GM18520 (cell line): ENCODE results near the gene WIPF1.

ENCODE experiments used
- ATAC-seq: cut with Tn5 transposase; IDR thresholded peaks from one replicate; pipeline ENCODE4 v1.9.1; 2021; ENCODE audit not compliant: unreplicated experiment

The WIPF1 gene

DNA sequence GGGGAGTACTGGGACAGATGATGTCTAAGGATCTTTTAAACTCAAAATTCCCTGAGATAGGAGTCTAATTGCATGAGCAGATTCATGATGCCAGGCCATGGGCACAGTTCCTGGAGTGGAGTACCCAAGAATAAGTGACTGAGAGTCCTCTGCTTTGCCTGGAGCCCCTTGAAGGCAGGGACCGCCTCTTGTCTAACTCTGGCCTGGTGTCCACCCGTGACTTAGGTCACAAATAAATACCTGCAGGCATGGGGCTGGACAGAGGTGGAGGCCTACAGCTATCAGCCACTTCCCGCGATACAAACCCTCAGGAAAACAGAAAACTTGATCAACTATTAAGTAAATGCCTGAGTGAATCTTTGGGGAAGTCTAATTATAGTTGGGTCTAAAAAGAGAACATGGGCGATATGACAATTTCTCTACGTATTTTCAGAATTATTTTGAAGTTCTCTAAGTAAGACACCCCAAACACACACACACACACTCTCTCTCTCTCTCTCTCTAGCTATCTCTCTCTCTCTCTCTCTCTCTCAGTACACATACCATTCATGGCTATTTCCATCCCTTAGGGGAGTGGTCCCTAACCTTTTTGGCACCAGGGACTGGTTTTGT, 1.8 kb upstream of the WIPF1 start:
- no peak for ATAC-seq

DNA sequence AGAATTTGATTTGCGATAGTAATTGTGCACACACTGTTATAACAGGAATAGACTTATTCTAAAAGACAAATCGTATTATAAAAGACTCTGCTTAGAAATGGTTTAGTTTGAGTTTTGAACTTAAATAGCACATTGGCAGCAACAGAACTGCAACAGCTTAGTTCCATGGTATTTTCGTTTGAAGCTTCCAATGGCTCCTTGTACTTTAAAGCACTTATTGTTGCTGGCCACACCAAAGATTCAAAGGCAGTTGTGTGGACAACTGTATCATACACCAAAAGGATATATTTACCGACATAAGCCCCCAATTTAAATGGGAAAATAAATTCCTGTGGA, 627 bp downstream of the WIPF1 start:
- ATAC-seq, result no peak

DNA sequence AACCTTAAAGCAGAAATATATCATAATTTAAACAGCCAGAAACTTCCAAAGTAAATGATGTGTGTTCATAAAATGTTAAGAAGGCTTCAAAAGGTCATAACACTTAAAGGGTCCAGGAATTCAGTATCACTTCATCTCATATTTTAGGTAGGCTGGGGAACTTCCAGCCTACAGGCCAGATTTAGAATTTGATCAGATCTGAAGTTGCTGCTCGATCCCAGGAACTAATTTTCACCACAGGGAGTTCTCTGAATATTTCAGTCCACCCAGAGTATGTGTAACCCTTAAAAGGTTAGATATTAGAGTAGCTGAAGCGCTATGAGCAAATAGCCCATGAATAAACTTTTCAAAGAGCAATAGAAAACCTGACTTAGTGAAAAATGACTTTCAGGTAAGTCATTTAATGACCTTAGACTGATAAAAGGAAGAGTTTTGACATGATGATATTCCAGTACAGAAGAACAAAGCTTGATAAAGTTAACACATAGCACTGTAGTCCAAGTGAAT, 1.7 kb downstream of the WIPF1 start:
- no peak for ATAC-seq

DNA sequence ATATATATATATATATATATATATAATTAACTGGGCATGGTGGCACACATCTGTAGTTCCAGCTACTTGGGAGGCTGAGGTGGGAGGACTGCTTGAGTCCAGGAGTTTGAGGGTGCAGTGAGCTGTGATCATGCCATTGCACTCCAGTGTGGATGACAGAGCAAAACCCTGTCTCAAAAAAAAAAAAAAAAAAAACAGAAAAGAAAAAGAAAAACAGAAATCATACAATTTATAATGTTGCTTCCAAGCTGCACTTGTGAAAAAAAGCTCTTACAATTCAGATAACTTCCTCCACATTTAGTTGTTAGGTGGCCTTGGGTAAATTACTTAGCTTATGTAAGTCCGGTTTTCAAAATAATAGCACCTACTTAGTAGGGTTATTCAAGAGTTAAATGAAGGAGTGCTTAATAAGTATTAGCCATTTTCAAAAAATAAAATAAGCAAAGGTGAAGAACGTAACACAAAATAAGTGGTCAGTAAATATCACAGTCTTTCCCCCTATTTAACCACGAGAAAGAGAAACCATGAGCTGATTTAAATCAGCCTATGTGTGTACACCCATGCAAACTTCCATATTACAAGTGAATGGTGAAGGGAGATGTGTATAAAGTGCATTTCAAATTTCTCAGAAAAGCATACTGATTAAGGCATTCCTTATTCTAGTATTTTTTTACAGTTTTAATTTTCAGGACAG, 2.3 kb downstream of the WIPF1 start:
- ATAC-seq, result no peak

DNA sequence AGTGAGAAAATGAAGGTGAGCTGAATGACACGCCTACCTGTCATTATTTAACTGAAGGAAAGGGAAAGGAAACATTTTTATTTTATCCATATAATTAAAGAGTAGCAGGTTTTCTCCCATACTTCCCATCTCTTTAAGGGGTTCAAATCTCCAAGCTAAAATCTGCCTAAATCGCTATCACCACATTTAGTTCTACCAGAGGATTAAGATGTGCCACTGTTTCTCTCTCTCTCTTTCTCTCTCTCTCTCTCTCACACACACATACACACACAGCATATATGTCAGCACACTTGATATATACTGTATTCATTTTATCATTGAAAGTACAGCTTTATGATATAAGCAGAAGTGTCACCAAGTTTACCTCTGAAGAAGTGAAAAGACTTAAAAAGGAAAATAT, 3.1 kb downstream of the WIPF1 start:
- ATAC-seq, result no peak

DNA sequence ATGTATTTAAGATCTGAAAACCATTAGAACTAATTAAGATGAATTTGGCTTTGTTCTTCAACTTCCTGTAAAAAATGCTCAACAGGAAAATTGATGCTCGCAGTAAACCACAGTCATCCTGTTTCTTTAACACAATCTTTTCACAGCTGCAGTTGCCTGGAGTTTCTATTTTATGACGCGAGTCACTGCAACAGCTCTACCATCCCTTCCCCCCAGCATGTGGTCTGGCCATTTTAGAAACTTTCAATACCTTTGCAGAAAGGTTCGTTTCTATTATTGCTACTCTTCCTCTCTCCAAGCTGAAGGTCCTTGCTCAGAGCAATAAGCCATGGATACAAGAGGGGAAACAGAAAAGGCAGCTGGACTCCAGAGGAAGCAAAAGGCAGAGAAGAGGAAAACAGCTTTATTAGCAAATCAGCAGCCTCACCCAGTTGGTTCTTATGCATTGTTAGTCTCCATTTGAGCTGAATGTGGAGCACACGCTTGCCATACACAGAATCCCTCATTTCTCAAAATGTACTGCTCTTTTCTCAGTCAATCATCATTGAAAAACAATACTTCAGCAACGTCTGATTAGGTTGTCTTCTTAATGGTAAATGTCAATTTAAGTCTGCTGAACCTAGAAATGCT, 3.9 kb downstream of the WIPF1 start:
- peak; percentile 46 for ATAC-seq

DNA sequence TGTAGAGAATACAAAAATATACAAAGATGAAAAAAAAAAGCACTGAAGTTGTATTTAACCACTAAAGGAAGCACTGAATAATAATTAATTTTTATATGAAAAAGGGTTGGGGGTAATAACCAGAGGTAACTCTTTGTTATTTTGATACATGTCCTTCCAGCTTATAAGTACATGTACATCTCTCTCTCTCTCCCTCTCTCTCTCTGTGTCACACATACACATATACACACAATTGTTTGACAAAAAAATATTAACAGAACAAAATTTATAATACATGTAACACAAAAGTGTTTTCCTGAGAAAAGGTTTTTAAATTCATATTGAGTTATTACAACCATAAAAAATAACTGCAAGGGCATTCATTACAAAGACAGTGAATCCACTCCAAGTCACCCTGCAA, 4.6 kb downstream of the WIPF1 start:
- no peak for ATAC-seq

DNA sequence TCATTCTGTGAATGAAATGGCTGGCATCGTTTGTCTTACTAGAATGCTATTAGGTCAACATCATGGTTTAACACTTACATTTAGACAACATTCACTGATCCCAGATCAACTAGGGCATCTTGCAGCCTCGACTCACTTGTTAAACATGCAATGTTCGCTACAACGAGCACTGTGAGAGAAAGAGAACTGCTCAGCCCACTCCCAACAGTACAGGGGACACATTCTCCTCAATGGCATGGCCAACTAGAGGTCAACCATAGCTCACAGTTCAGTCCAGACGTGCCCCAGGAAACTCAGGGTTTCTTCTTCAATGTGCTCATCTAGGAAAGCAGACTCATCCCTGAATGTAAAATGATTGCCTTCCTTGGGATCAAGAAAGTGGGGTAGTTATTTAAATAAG, 5.9 kb downstream of the WIPF1 start:
- ATAC-seq, result no peak

DNA sequence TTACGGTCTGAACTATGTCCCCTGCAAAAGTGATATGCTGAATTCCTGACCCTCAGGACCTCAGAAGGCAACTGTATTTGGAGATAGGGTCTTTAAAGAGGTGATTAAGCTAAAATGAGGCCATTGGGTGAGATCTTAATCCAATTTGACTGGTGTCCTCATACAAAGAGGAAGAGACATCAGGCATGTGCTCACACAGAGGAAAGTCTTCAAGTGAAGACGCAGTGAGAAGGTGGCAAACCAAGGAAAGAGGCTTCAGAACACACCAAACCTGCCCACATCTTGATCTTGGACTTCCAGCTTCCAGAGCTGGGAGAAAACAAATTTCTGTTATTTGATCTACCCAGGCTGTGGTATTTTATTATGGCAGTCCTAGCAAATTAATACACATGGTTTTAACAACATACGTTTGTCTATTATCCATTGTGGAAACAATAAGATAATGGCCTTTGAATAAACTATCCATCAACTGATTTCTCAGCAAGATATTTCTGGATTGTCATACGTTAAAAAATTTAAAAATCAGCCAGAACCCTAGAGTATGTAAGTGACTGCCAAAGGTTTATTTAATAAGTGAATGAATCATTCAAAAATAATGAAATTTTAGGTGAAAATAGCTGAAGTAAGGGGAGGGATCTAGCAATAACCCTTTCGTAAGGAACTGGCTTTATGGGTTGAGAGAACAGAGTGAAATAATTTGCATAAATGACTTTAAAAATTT, 6.5 kb downstream of the WIPF1 start:
- no peak for ATAC-seq

DNA sequence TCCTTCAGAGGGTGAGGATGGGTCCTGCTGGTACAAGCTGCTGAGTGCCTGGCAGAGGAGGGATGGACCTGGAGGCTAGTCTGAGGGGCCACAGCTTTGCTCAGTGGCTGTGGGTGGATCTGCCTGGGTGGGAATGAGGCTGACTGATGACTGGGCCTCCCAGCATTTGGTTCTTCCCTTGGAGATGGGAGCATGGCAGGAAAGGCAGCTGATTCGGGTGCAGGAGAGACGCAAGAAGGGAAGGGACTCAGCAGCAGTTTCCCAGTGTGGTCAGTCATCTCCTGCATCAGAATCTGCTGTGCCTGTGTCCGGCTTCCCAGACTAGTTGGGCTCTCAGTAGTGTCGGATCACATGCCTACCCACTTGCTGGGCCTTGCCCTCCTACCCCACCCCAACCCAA, 7.3 kb downstream of the WIPF1 start:
- ATAC-seq, result no peak

DNA sequence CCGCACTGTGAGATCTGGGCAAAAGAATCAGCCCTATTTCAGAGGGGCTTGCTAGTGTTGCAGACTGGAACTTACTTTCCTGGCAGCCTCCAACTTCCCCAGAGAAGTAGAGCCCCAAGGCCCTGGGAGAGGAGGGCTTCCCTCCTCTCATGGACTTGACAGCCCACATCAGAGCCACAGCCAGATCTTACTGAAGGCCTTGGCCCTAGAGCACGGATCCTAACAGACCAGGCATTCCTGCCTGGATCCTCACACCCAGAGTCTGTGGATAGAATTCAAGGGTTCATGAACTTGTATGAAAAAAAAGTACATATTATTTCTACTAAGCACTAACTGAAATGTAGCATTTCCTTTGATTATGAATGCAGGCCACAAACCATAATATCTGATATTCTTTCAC, 8.3 kb downstream of the WIPF1 start:
- no peak for ATAC-seq

DNA sequence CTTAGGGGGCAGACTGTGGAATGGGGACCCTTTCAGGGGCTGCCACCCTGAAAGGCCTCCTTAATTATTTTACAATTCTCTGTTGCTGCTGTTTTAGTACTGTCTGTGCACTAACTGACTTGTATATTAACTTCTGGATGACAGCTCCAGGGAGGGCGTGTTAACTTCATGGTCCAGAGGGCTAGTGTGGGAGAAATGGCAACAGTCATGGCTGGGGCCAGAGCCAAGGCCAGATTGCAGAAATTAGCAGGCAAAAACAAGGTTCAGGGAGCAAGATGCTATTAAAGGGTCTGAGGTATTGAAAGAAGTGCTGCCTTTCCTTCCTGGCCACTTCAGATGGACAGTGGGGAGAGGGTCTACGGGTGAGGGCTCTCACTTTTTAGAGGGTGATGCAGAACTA, 9.1 kb downstream of the WIPF1 start:
- ATAC-seq, result no peak

DNA sequence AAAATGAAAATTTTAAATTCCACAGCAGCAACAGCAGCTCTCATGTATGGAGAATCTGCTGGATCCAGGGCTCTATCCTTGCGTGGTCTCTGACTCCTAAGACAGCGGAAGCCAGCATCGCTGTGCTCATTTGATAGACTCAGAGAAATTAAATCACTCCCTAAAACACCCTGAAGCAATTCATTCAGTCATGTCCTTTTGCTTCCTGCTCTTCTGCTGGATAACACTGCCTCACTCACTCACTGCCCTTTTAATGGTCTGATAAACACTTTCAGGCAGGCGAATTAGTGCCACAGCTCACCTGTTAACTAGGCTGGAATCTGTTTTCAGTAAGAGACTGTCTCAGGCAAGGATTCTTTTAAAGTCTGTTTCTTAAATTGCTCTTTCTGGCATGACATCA, 10.0 kb downstream of the WIPF1 start:
- ATAC-seq, result no peak

DNA sequence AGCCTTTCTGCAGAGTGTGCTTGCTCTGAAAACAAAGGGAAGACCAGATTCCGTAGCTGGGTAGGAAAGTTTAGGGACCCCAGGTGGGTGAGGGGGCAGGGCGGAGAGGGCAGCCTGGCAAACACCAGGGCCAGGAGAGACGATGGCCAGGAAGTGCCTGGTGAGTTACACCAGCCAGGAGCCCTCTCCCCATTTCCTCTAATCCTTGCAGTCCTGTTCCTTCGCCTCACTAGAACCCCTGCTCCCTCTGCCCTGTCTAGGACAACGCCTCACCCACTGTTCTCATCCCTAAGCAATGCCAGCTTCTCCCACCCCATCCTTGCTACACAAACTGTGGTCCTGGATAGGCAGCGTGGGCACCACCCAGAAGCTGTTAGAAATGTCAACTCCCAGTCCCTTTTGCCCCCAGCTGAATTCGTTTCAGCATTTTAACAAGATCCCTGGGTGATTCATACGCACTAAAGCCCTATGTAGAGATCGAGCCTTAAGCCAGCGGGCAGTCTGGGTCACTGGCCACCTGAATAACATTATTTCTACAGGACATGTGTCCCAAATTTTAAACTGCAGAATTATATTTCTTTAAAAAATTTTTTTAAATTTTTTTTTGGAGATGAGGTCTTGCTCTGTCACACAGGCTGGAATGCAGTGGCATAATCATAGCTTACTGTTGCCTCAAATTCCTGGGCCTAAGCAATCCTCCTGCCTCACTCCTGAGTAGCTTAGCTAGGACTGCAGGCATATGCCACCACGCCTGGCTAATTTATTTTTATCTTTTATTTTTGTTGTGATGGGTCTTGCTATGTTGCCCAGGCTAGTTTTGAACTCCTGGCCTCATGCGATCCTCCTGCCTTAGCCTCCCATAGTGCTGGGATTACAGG, 10.9 kb downstream of the WIPF1 start:
- ATAC-seq, result no peak

DNA sequence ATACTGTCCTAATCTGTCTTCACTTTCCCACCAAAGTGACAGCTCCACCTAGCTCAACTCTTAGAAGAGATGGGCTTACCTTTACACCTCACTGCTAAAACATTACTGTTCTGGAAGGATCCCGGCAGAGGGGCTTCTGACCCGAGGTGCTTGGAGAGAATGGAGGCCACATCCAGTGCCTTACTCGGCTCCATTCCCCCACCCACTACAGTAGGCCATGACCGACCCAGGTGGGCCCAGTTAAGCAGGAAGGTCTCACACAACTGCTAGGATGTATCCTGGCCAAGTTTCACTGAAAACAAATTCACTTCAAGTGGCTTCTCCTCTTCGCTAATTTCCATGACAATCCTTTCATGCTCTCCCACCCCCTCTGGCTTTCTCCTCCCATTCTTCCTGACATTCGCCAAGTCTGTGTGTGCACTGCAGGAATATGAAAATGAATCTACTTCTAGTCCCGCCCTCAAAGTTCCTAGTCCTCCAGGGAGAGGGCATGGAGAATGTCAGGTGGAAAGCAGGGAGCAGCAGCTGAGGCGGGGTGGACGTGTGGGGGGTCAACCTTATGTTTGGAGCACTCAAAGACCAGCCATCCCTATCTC, 11.8 kb downstream of the WIPF1 start:
- ATAC-seq, result no peak

DNA sequence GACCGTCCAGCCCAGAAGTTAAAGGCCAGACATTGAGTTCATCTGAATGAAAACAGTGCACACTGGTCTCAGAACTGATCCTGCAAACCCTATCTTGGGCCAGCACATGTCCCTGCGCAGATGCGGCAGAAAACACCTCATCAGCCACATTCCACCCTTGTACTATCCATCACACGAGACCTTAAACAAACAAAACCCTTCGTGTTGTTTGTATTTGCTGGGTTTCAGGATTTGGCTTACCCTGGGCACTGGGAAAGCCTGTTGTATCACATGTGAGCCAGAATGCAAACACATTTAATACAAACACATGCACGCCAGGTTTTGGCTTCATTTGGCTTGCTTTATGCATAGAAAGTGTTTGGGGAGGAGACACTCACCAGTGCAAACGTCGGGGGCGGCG, 12.5 kb downstream of the WIPF1 start:
- ATAC-seq, result no peak

DNA sequence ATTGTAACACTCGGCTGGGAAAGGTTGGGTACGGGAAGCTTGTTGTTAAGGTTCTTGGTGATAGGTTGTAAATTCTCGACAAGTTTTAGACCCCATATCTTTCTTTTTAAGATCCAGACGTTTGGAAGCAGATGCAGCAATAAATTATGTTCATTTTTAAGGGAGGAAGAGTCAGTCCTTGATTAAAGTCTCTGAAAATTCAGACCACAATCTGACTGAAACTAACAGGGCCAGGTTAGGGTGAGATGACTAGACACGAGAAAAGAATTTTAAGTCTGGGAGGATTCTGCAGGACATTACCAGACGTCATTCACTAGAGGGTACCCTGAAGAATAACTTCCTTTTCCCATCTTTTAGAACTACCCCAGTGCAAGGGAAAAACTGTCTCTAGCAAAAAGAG, 16.1 kb downstream of the WIPF1 start:
- no peak for ATAC-seq

DNA sequence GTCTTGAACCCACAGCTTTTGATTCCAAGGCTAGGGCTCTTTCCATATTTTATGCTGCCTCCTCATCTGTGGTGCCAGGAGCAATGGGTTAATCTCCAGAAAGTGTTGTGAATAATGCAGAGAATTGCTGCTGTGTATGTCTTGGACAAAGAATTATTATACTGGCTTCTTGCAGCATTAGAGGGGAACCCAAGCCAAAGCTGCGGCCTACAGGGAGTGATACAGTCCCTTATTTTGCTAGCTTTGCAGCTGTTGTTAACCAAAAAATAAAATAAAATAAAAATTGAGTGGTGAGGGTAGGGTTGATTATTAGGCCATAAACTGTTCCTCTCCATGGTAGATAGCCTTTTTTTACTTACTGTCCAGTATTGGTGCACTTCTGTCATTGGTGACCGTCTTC, 16.7 kb downstream of the WIPF1 start:
- ATAC-seq, result no peak

DNA sequence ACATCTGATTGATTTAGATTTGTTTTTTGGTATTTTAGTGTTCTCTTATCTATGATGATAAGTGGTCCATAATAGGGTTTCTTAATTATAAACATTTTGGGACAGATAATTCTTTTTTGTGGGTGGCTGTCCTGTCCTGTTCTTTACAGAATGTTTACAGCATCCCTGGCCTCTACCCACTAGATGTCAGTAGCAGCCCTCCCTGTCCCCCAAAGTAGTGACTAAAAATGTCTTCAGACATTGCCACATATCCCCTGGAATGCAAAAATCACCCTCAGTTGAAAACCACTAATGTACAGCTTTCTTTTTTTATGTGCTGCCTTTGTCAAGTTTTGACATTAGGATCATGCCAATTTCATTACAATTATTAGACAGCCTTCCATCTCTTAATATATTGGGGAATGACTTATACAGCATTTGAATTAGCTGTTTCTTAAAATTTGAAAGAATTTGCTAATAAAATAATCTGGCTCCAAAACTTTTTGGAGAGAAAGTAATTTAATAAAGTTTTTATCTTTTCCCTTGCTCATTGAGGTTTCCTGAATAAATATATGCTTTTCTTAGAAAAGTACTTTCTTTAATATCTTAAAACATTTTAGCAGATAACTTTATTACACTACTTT, 19.5 kb downstream of the WIPF1 start:
- peak; percentile 48 for ATAC-seq

DNA sequence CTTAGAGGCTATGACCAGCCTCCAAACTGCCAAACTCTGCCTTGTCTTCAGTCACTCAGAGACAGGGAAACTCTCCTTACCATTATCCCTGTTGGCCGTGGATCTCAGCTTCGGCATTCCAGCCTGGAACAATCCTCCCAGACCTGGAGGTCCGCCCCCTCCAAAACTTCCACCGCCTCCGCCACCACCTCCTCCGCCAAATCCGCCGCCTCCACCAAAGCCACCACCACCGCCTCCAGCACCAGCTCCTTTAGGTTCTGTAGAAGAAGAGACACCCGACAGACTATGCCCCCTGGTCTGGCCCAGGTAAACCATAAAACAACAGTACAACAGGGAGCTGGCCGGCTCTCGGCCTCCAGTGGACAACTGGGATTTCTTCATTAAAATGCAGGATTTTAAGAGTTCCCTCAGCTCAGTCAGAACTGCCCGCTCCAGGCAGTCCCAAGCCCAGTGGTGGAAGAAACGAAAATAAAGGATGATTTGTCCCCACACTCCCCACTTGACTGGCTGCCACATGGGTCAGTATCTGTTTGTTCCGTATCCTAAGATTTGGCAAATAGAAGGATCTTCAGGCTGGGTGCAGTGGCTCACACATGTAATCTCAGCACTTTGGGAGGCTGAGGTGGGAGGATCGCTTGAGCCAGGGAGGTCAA, 22.4 kb downstream of the WIPF1 start:
- no peak for ATAC-seq
